Stimulated activated CD8-positive, alpha-beta memory T cell treated with anti-CD3 and anti-CD28 coated beads, Interleukin-7, amount 100 ng/mL, for 24 hours (primary cell): ENCODE data around the gene ZFP64.

ENCODE experiments used
- DNase-seq: peaks from one replicate; pipeline ENCODE4 v3.0.0-alpha.2; 2020; ENCODE audit warnings: low read depth

Gene ZFP64

GRCh38 chr20:52104546-52105441 is 86.8 kb downstream of the ZFP64 start:
- DNase-seq = no peak

GRCh38 chr20:52103913-52104545 is 87.5 kb downstream of the ZFP64 start:
- no peak for DNase-seq

GRCh38 chr20:52103335-52103912 is 88.2 kb downstream of the ZFP64 start:
- DNase-seq = no peak

- no peak for DNase-seq
These were observed 89.0 kb downstream of the ZFP64 start for GRCh38 chr20:52102559-52102958.

GRCh38 chr20:52102126-52102525 is 89.5 kb downstream of the ZFP64 start:
- DNase-seq = no peak
